Astrocyte (in vitro differentiated cells and primary cell): Measurements from ENCODE around the gene CNTNAP2. TPM values are rescaled to one million over a fixed set of nuclear protein-coding genes. Genes with fewer than 3 reads are reported as not detected.
A peak's percentile ranks its signal among the peaks of the same experiment; 100 is the strongest.

Experiments used
- DNase-seq: peaks from one replicate; pipeline ENCODE4 v3.0.0-alpha.2; 2010; ENCODE audit warnings: low read depth
- FAIRE-seq: peaks from 2 replicates; lab custom pipeline; 2011; peaks lifted over from hg19 to GRCh38; lab: Jason Lieb, UNC
- H2AFZ ChIP-seq: 2 replicates; pipeline ENCODE4 v1.6.0; 2012; ENCODE audit warnings: low read depth, low read length, inconsistent platforms
- H3K27ac ChIP-seq: 2 replicates; pipeline ENCODE4 v1.5.1; 2011; ENCODE audit warnings: low read depth, low read length, inconsistent platforms
- H3K27me3 ChIP-seq: 2 replicates; pipeline ENCODE4 v1.6.0; 2011; ENCODE audit warnings: low read length, inconsistent platforms; ENCODE audit not compliant: insufficient read depth
- H3K36me3 ChIP-seq: 2 replicates; pipeline ENCODE4 v1.5.1; 2011; ENCODE audit warnings: low read length, inconsistent platforms; ENCODE audit not compliant: insufficient read depth
- H3K4me1 ChIP-seq: 2 replicates; pipeline ENCODE4 v1.5.1; 2011; ENCODE audit warnings: low read length, inconsistent platforms; ENCODE audit not compliant: insufficient read depth
- H3K4me2 ChIP-seq: 2 replicates; pipeline ENCODE4 v1.6.0; 2012; ENCODE audit warnings: low read length, inconsistent platforms
- H3K4me3 ChIP-seq: 2 replicates; pipeline ENCODE4 v1.5.1; 2011; ENCODE audit warnings: low read depth, mild to moderate bottlenecking, low read length, inconsistent platforms; ENCODE audit not compliant: insufficient read depth
- H3K79me2 ChIP-seq: 2 replicates; pipeline ENCODE4 v1.6.0; 2012; ENCODE audit warnings: mild to moderate bottlenecking, low read length, inconsistent platforms; ENCODE audit not compliant: insufficient read depth
- H3K9ac ChIP-seq: 2 replicates; pipeline ENCODE4 v1.6.0; 2012; ENCODE audit warnings: mild to moderate bottlenecking, low read length, inconsistent platforms
- H3K9me3 ChIP-seq: 2 replicates; pipeline ENCODE4 v1.5.1; 2012; ENCODE audit warnings: low read depth, mild to moderate bottlenecking, low read length, inconsistent platforms; ENCODE audit not compliant: insufficient read depth
- H4K20me1 ChIP-seq: 2 replicates; pipeline ENCODE4 v1.6.0; 2012; ENCODE audit warnings: low read length, inconsistent platforms; ENCODE audit not compliant: insufficient read depth
- H3K27ac Mint-ChIP-seq: one replicate; pipeline ENCODE4 v1.8.0; 2021; ENCODE audit warnings: mild to moderate bottlenecking, mixed read lengths; ENCODE audit not compliant: unreplicated experiment
- H3K27me3 Mint-ChIP-seq: one replicate; pipeline ENCODE4 v1.8.0; 2021; ENCODE audit warnings: low read depth, mixed read lengths; ENCODE audit not compliant: unreplicated experiment
- H3K36me3 Mint-ChIP-seq: one replicate; pipeline ENCODE4 v1.8.0; 2021; ENCODE audit warnings: low read depth, mixed read lengths; ENCODE audit not compliant: unreplicated experiment
- H3K4me1 Mint-ChIP-seq: one replicate; pipeline ENCODE4 v1.8.0; 2021; ENCODE audit warnings: low read depth, mixed read lengths; ENCODE audit not compliant: unreplicated experiment
- H3K4me3 Mint-ChIP-seq: one replicate; pipeline ENCODE4 v1.8.0; 2021; ENCODE audit warnings: mild to moderate bottlenecking, moderate library complexity, mixed read lengths; ENCODE audit not compliant: unreplicated experiment
- H3K9me3 Mint-ChIP-seq: one replicate; pipeline ENCODE4 v1.8.0; 2021; ENCODE audit warnings: mild to moderate bottlenecking, mixed read lengths; ENCODE audit not compliant: unreplicated experiment
- EZH2 ChIP-seq: IDR thresholded peaks from 2 replicates; pipeline ENCODE4 v1.6.1; 2012; ENCODE audit warnings: mild to moderate bottlenecking, low read length, inconsistent platforms; ENCODE audit not compliant: insufficient read depth
- total RNA-seq: library from RNA; stranded (reverse); gene quantifications from 2 replicates; pipeline ENCODE4 v1.2.1, GENCODE V29; 2021
- TF ChIP-seq, protein P1 (sequence below): IDR thresholded peaks from 2 replicates; pipeline ENCODE4 v1.5.1; 2011; ENCODE audit warnings: low read depth, mild to moderate bottlenecking, inconsistent platforms, low read length, moderate library complexity; ENCODE audit not compliant: insufficient read depth

Gene CNTNAP2
- total RNA-seq, 1 donor from 2014 or later: 20.0 TPM

GRCh38 chr7:147380926-147381325 is 1264.3 kb downstream of the CNTNAP2 start:
- no peak overlapping the region for H3K4me3 Mint-ChIP-seq
- H3K4me1 ChIP-seq: no peaks in the 10 kb centered on the region
- no peak for TF ChIP-seq EZH2
- TF ChIP-seq, protein P1, sequence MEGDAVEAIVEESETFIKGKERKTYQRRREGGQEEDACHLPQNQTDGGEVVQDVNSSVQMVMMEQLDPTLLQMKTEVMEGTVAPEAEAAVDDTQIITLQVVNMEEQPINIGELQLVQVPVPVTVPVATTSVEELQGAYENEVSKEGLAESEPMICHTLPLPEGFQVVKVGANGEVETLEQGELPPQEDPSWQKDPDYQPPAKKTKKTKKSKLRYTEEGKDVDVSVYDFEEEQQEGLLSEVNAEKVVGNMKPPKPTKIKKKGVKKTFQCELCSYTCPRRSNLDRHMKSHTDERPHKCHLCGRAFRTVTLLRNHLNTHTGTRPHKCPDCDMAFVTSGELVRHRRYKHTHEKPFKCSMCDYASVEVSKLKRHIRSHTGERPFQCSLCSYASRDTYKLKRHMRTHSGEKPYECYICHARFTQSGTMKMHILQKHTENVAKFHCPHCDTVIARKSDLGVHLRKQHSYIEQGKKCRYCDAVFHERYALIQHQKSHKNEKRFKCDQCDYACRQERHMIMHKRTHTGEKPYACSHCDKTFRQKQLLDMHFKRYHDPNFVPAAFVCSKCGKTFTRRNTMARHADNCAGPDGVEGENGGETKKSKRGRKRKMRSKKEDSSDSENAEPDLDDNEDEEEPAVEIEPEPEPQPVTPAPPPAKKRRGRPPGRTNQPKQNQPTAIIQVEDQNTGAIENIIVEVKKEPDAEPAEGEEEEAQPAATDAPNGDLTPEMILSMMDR: no peak
- peaks cover 6% of the 10 kb centered on the region for H3K9me3 Mint-ChIP-seq
- H3K9me3 ChIP-seq: no peaks in the 10 kb centered on the region
- H3K27me3 ChIP-seq: no peaks in the 10 kb centered on the region
- H3K4me2 ChIP-seq: no peak overlapping the region
- no peak overlapping the region for H3K27ac ChIP-seq
- H3K4me3 ChIP-seq: no peak overlapping the region
- no peak overlapping the region for H2AFZ ChIP-seq
- no peaks in the 10 kb centered on the region for H3K79me2 ChIP-seq
- no peaks in the 10 kb centered on the region for H3K36me3 ChIP-seq
- no peak overlapping the region for H3K9ac ChIP-seq
- DNase-seq (no peak), FAIRE-seq (no peak)
- no peaks in the 10 kb centered on the region for H3K27me3 Mint-ChIP-seq
- H3K4me1 Mint-ChIP-seq: no peaks in the 10 kb centered on the region
- no peaks in the 10 kb centered on the region for H3K36me3 Mint-ChIP-seq
- no peak overlapping the region for H3K27ac Mint-ChIP-seq
- no peaks in the 10 kb centered on the region for H4K20me1 ChIP-seq

- H3K27me3 Mint-ChIP-seq: no peaks in the 10 kb centered on the region
- Histone ChIP-seq H3K79me2 (no peaks in the 10 kb centered on the region), H3K4me3 (no peak overlapping the region), H3K4me1 (no peaks in the 10 kb centered on the region), H4K20me1 (no peaks in the 10 kb centered on the region), H3K36me3 (no peaks in the 10 kb centered on the region), H3K27ac (no peak overlapping the region), H3K4me2 (no peak overlapping the region), H2AFZ (no peak overlapping the region), H3K9ac (no peak overlapping the region), H3K27me3 (no peaks in the 10 kb centered on the region), H3K9me3 (no peaks in the 10 kb centered on the region)
- H3K27ac Mint-ChIP-seq: no peak overlapping the region
- H3K4me1 Mint-ChIP-seq: no peaks in the 10 kb centered on the region
- H3K4me3 Mint-ChIP-seq: no peak overlapping the region
- DNase-seq (no peak), FAIRE-seq (no peak)
- TF ChIP-seq, protein P1: no peak
- TF ChIP-seq EZH2: no peak
- H3K9me3 Mint-ChIP-seq: no peaks in the 10 kb centered on the region
- no peaks in the 10 kb centered on the region for H3K36me3 Mint-ChIP-seq
These were observed 1277.7 kb downstream of the CNTNAP2 start for GRCh38 chr7:147394329-147394728.

DNA sequence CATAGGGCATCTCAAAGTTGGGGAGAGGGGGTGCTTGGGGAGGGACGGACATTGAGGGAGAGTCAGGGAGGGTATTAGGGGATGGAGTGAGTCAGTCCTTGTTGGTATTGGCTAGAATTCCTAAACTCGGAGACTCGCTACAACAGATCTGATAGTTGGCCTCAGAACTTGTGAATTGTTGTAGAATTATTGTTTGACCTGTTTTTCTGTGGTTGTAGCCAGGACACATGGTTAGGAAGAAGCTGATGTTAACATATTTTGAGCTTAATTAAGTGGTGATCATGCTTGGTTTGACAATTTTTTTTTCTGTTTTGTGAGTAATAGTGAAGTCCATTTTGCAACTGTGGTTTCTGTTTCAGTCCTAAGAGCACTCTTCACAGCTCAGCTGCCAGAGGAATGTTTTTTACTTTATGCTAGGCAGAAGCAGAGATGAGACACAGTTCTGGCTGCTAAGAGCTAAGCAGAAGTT is 1283.7 kb downstream of the CNTNAP2 start:
- H3K27ac ChIP-seq: no peak overlapping the region
- H3K9me3 Mint-ChIP-seq: no peaks in the 10 kb centered on the region
- H2AFZ ChIP-seq: no peak overlapping the region
- H3K27me3 Mint-ChIP-seq: no peaks in the 10 kb centered on the region
- FAIRE-seq (no peak), DNase-seq (peak; percentile 54)
- no peak overlapping the region for H3K4me3 ChIP-seq
- H3K27ac Mint-ChIP-seq: peak overlapping the region; percentile 7
- no peaks in the 10 kb centered on the region for H4K20me1 ChIP-seq
- no peaks in the 10 kb centered on the region for H3K4me1 ChIP-seq
- no peaks in the 10 kb centered on the region for H3K9me3 ChIP-seq
- H3K9ac ChIP-seq: no peak overlapping the region
- no peak for TF ChIP-seq EZH2
- TF ChIP-seq, protein P1: no peak
- H3K79me2 ChIP-seq: no peaks in the 10 kb centered on the region
- peaks cover 10% of the 10 kb centered on the region for H3K4me1 Mint-ChIP-seq
- H3K36me3 Mint-ChIP-seq: no peaks in the 10 kb centered on the region
- H3K27me3 ChIP-seq: no peaks in the 10 kb centered on the region
- peak overlapping the region; percentile 40 for H3K4me2 ChIP-seq
- no peaks in the 10 kb centered on the region for H3K36me3 ChIP-seq
- H3K4me3 Mint-ChIP-seq: no peak overlapping the region
